ENCODE results near the gene PCDHGA8. TPM values are rescaled to one million over a fixed set of nuclear protein-coding genes. Genes with fewer than 3 reads are reported as not detected.
"Not testable (repeated sequence)": the region's sequence is repeated elsewhere in the genome, so short reads cannot be mapped to it uniquely, and the experiment has no call there.

PCDHGA8 gene
- total and polyA plus RNA-seq, 2 of the 13 experiments (the other 11 are each of a cell fraction or from before 2014, with no cell fraction given) = 0.05 to 0.29 TPM

- POLR2A ChIA-PET = no interaction called here
- no peak for FAIRE-seq
- Histone ChIP-seq H3K9ac (ENCODE audit: insufficient read depth, low read depth, low read length) (no peak overlapping the region), H4K20me1 (ENCODE audit: insufficient read depth, low read length) (no peaks in the 10 kb centered on the region), H3K27me3 (ENCODE audit: control insufficient read depth in 1 of 2, insufficient read depth in 2 of 2, low read length in 2 of 2) (no peaks in the 10 kb centered on the region; a peak in 1 of 5 replicates), H3K4me3 (replicated peaks in 1 of 3; ENCODE audit: insufficient read depth in 1 of 3, low read depth in 2 of 3, low read length in 3 of 3) (no peak overlapping the region), H3K79me2 (ENCODE audit: insufficient read depth, low read length) (no peaks in the 10 kb centered on the region), H3K4me1 (ENCODE audit: insufficient read depth, low read length) (no peaks in the 10 kb centered on the region), H3K36me3 (replicated peaks in 1 of 2; ENCODE audit: control insufficient read depth in 1 of 2, insufficient read depth in 2 of 2, low read length in 2 of 2) (no peaks in the 10 kb centered on the region), H3K9me3 (ENCODE audit: low read length) (peaks cover 22% of the 10 kb centered on the region), H2AFZ (ENCODE audit: low read length) (no peak overlapping the region), H3K4me2 (ENCODE audit: low read depth, low read length) (no peak overlapping the region), H3K27ac (ENCODE audit: extremely low read length, insufficient read depth, low read length) (no peak overlapping the region)
- intact Hi-C loops (cut with micrococcal nuclease; ENCODE audit: unreplicated experiment) (no loop called here), in situ Hi-C loops (cut with HindIII; ENCODE audit: extremely low pct_ligation_motif_present, low pct_unique_long_range_greater_than_20kb) (no loop called here)
- no peak for TF ChIP-seq SPEN (CRISPR knock-in tag; IDR thresholded peaks at IDR 0.05; ENCODE audit: low read depth)
- no peak for TF ChIP-seq THAP9 (CRISPR knock-in tag; IDR thresholded peaks at IDR 0.05; ENCODE audit: borderline replicate concordance)
- no peak for TF ChIP-seq NPAS2 (CRISPR knock-in tag; IDR thresholded peaks at IDR 0.05; ENCODE audit: borderline replicate concordance)
- TF ChIP-seq TFE3 (CRISPR knock-in tag; IDR thresholded peaks at IDR 0.05) = no peak
- no peak for TF ChIP-seq RNF2 (conservative IDR thresholded peaks at IDR 0.05; ENCODE audit: low read depth)
- TF ChIP-seq ZFP91 (CRISPR knock-in tag; IDR thresholded peaks at IDR 0.05; ENCODE audit: borderline replicate concordance) = no peak
- TF ChIP-seq ZNF710 (CRISPR knock-in tag; IDR thresholded peaks at IDR 0.05; ENCODE audit: borderline replicate concordance) = no peak
- TF ChIP-seq MAF1 (CRISPR knock-in tag; IDR thresholded peaks at IDR 0.05; ENCODE audit: borderline replicate concordance) = no peak
- 75% methylated on average over 20 of the region's 20 CpGs for WGBS (ENCODE audit: low lambda C conversion rate)
- no peak for DNase-seq (ENCODE audit: low spot score)
- CTCF ChIA-PET (ENCODE audit: low intra/inter-chr PET ratio, low total read pairs) = no interaction called here
- no peak for ATAC-seq
- BruUV-seq (replicated peaks) = no TSS peak
Measured at GRCh38 chr5:141345327-141345726, 47.1 kb upstream of the PCDHGA8 start.

- 76% methylated on average over 7 of the region's 35 CpGs for WGBS (ENCODE audit: low lambda C conversion rate)
- H4K20me1 ChIP-seq (ENCODE audit: insufficient read depth, low read length); BruUV-seq (replicated peaks); H3K4me2 ChIP-seq (ENCODE audit: low read depth, low read length); H3K27me3 ChIP-seq (ENCODE audit: control insufficient read depth in 1 of 2, insufficient read depth in 2 of 2, low read length in 2 of 2); H3K36me3 ChIP-seq (replicated peaks in 1 of 2; ENCODE audit: control insufficient read depth in 1 of 2, insufficient read depth in 2 of 2, low read length in 2 of 2); POLR2A ChIA-PET; in situ Hi-C loops (cut with HindIII; ENCODE audit: extremely low pct_ligation_motif_present, low pct_unique_long_range_greater_than_20kb); ATAC-seq; DNase-seq (ENCODE audit: low spot score); CTCF ChIA-PET (ENCODE audit: low intra/inter-chr PET ratio, low total read pairs); H3K4me3 ChIP-seq (replicated peaks in 1 of 3; ENCODE audit: insufficient read depth in 1 of 3, low read depth in 2 of 3, low read length in 3 of 3); H3K79me2 ChIP-seq (ENCODE audit: insufficient read depth, low read length); H2AFZ ChIP-seq (ENCODE audit: low read length); H3K27ac ChIP-seq (ENCODE audit: extremely low read length, insufficient read depth, low read length); intact Hi-C loops (cut with micrococcal nuclease; ENCODE audit: unreplicated experiment); H3K4me1 ChIP-seq (ENCODE audit: insufficient read depth, low read length); H3K9ac ChIP-seq (ENCODE audit: insufficient read depth, low read depth, low read length); FAIRE-seq: not testable (repeated sequence)
- H3K9me3 ChIP-seq (ENCODE audit: low read length) = peaks cover 24% of the 10 kb centered on the region
Measured at GRCh38 chr5:141346017-141346416, 46.4 kb upstream of the PCDHGA8 start.

Measured in HepG2 (cell line).